Midbrain (tissue), 1 donor: Measurements from ENCODE around the gene VDR.
"Not testable (repeated sequence)": the region's sequence is repeated elsewhere in the genome, so short reads cannot be mapped to it uniquely, and the experiment has no call there.

Source experiments
- DNase-seq: peaks from one replicate; lab custom pipeline; 2025; lab: John Stamatoyannopoulos, UW

VDR gene

GRCh38 chr12:47812797-47813510 is 91.8 kb downstream of the VDR start:
- DNase-seq: peak; percentile 35

DNA sequence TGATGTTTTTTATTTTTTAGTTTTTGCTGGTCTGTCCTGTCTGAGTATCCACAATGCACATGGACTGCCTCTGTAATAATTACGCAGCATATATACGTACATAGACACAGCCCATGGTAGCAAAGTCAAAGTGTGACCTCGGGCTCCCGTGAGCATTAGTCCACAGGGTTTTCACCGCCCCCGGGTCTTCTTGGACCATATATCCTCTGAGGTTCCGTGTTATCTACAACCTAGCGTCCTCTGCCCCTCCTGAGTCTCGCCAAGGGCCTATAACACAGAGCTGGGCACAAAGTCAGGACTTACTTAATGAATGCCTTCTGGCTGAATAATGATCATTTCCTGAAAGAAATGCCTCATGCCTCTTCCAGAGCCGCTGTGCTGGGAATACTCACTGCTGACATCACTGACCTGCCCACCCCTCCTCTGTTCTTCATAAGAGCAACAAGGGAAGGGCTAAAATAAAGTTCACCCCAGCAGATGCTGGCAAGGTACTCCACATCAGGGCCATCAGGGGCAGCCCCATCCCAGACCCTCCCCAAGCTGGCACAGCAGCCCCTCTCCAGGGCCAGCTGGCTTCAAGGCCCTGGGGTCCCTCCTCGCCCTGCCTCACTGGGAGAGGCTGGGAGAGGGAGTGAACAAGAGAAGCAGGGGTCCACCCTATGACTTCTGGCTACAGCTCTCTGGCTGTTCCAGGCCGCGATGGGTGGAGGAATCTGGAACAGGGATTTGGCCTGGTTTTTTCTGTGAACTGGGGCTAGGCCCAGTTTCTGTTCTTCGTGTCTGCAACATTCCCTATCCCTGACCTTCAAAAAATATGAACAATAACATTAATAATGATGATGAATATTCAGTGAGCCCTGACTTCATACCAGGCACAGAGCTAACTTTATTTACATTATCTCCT is 93.0 kb downstream of the VDR start:
- DNase-seq: no peak

DNA sequence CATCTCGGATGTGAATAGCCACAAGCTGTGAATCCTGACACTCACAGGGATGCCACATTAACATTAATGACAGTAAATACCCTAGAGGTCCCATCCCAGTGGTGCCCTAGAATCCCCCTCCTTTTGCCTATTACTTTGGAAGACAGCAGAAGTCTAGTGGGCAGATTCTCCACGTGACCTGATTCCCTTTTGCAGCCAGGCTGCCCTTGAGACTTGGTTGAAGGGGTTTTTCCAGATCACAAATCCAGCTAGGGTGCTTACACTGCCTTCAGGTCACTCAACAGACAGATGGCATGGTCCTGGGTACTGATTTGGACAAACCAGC is 93.8 kb downstream of the VDR start:
- no peak for DNase-seq

GRCh38 chr12:47809518-47809917 is 95.3 kb downstream of the VDR start:
- DNase-seq: not testable (repeated sequence)

DNA sequence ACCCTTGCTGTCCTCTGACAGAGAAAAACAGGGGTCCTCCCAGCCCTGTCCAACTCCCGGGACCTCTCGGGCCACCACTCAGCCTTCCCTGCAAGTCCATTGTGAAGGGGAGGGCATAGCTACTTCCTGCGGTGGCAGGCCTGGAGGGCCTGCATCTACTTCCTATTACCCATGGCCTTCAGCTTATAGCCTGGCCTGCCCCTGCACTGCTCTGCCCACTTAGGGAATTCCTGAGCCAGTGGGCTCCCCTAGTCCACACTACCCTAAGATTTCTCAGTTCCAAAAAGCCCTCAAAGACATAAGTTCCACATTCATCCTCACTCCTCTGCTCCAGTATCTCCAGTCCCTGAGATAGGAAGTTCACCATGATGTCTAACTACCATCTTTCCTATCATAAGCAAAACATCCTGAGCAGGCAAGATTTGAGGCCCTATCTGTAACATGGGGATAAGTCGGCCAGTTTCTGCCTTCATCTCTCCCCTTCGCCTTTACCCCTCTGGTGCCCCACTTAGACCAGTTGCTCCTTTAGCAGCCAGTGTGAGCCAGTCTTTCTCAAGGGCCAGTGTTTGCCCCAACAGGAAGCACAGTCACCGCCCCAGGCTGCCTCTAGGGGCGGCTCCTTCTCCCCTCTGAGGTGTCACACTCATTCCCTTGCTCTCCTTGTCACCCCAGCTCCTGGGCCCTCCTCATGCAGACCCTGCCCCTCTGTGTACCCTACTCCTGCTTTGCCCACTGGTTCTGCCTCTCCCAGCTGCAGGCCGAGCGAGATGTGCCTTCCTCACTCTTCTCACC is 96.0 kb downstream of the VDR start:
- no peak for DNase-seq

- no peak for DNase-seq
Observed at GRCh38 chr12:47808050-47808449, 96.7 kb downstream of the VDR start.

GRCh38 chr12:47807338-47807737 is 97.5 kb downstream of the VDR start:
- DNase-seq: no peak

- DNase-seq: no peak
Observed at GRCh38 chr12:47805417-47805816, 99.4 kb downstream of the VDR start.

DNA sequence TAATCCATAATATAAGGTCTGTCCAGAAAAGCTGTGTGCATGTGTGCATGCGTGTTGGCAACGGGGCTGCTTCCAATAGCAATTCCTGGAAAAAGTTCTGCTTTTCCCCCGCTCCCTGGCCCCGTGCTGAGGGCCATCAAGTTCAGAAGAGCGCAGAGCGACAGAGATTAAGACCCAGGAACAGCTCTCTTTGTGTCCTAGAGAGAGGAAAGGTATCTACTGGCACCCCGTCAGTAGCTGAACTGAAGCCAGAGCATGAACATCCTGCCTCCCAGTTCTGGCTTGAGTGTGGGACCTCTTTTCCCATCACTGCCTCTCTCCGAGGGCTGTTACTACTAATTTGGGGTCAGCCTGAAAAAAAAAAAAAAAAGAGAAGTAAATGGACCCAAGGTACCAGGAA is 100.6 kb downstream of the VDR start:
- DNase-seq: no peak

- DNase-seq: no peak
Observed at GRCh38 chr12:47803191-47803875, 101.5 kb downstream of the VDR start.

DNA sequence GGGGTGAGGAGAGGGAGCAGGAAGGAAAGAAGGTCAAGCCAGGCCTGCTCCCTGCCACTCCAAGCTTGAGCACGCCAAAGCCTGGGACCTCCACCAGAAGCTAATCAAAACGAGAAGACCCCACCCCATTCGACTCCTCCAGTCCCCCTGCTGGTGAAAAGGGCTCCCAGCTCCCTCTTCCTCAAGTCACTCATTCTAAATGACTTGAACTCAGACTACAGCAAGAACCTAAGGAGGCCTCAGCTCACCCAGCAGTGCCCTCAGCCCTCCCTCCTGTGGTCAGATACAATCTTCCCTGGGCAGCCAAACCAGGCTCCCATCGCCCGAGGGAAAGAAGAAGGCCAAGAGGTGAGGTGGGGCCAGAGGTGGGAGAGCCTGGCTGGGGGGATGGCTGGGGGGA is 102.5 kb downstream of the VDR start:
- no peak for DNase-seq

DNA sequence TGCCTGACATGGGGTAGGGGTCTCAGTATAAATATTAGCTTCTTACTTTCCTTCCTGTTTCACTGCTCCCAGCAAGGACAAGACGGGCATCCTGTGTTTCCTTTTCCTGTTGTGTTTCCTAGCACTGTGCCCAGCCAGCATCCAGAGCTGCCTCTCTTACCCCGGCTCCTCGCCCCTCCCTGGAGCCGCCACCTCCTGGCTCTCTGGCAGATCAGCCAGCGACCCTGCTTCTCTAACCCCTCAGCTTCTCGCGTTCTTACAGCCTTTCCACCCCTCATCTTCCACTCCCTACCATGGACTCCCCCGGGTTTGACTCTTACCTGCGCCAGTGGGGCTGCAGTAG is 102.9 kb downstream of the VDR start:
- no peak for DNase-seq

DNA sequence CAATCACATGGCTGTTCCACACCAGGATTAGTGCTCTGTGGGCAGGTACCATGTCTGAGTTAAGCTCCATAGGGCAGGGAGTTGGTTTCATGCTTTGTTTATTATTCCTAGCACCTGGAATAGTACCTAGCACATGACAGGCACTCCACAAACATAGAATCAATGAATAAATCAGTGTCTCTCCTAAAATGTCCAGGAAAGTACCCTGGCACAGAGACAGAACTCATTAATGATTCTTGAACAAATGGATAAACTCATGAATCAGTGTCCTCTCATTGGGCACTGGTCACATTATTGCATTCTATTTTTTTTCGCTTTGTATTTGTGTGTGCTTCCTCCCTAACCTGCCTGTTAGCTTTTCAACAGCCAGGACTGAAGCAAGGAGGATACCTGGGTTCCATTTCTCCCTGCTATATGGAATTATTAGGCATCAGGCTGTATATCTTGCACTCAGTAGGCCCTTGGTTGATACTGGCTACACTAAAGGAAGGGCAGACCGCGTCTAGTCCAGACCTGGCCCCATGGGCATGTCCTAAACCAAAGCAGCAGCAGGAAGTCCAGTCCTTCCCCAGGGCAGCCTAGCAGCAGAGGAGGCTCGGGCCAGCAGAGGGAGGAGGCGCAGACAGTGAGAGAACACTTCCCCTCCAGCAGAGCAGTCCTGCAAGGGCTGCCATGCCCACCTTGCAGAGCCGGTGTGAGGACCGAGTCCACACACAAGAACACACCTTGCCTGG is 103.5 kb downstream of the VDR start:
- DNase-seq: no peak

DNA sequence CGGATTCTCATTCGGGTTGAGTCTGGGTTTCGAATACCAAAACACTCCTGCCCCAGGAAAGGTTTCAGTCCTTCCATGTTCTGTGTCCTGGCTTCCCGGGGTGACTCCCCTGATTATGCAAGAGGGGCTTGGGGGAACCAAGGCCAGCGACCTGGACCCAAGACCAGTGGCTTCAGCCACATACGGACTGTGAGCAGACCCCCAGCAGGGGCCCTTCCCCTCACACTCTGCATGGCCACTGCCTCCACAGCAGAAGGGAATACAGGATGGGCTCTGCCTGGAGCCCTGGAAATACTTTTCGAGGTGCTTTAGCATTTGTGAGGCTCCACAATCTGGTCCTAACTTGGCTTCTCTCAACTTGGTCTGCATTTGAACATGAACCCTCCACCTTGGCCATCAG is 104.2 kb downstream of the VDR start:
- DNase-seq: no peak

DNA sequence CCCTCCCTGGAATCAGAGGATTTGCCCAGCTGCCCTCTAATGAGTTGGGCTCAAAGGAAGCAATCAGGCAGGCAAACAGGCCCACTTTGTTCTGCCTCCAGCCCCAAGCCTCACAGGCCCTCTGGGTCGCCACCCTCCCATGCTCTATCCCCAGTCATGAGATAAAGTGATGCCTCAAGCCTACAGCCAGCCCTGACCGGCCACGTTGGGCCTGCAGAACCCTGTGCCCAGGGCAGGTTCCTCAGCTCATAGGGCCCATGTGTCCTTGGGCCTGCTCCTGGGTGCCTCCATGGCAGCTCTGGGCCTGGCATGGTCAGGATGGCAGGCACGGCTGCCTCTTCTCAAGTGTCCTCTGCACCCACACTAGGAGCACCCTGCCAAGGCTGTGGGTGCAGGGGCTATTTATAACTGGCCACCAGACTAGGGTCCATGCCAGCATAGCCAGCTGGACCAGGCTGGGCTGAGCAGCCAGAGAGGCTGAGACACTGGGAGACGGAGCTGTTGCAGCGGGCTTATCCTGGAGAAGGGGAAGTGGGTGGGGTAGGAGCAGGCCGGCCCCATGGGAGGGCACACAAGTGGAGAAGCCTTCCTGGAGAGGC is 105.3 kb downstream of the VDR start:
- DNase-seq: peak; percentile 61

- no peak for DNase-seq
Observed at GRCh38 chr12:47798382-47798948, 106.3 kb downstream of the VDR start.

DNA sequence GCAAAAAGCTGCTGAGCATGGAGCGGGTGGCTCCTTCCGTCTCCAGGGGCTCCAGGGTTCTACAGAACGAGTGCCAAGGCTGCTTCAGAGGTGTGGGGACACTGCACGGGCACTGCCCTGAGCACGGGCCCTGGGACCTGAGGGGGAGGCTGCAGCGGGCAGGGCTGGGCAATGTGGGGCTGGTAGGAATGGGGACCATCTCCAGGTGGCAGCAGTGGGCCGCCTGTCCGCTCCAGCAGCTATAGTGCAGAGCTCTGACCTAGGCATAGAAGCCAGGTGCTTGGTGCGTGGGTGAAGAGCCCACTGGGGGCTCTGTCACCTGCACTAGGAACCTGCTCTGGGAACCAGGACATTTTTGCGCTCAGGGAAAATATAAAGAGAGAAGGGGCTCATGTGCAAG is 107.4 kb downstream of the VDR start:
- DNase-seq: peak; percentile 23

GRCh38 chr12:47795814-47796411 is 108.9 kb downstream of the VDR start:
- no peak for DNase-seq

- DNase-seq: no peak
Observed at GRCh38 chr12:47795121-47795813, 109.5 kb downstream of the VDR start.

DNA sequence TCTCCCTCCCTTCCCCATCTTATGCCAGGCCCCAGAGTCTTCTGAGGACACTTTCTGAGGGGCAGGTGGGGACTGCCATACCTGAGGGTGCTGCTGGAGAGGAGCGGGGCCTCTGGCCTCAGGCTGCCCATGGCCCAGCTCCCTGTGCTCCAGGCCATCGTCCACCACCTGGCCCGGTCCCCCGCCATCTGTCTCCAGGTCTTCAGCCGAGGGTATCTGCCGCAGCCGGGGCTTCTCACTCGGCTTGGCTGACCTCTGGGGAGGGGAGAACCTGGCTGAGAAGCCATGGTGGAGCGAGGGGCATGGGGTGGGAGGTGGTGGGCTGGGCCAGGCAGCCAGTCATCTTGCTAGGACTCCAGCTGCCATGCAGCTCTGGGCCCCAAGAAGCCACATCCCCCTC is 110.1 kb downstream of the VDR start:
- no peak for DNase-seq
